Measurements from ENCODE around the gene ZDBF2. TPM values are rescaled to one million over a fixed set of nuclear protein-coding genes. Genes with fewer than 3 reads are reported as not detected.

The ZDBF2 gene
- total RNA-seq, 1 experiment from 2014 or later, result 31.8 TPM

GRCh38 chr2:206341396-206341795 lies 66.9 kb downstream of the ZDBF2 start:
- Histone ChIP-seq H2BK20ac (ENCODE audit: low read depth, low read length, poor library complexity, severe bottlenecking) (no peak overlapping the region), H4K20me1 (ENCODE audit: control insufficient read depth, insufficient read depth, insufficient read length) (no peaks in the 10 kb centered on the region), H2BK5ac (ENCODE audit: insufficient read length, low read length) (no peak overlapping the region), H3K4me1 (ENCODE audit: insufficient read depth, low read length) (no peaks in the 10 kb centered on the region), H3K27ac (ENCODE audit: insufficient read length, low read depth, low read length) (no peak overlapping the region), H3K23ac (ENCODE audit: insufficient read length, low read depth, low read length) (no peak overlapping the region), H4K91ac (ENCODE audit: insufficient read length, low read depth, low read length) (no peak overlapping the region), H3K23me2 (ENCODE audit: insufficient read length, low read depth, low read length, poor library complexity, severe bottlenecking) (no peaks in the 10 kb centered on the region), H2BK120ac (ENCODE audit: low read depth, low read length, poor library complexity, severe bottlenecking) (no peak overlapping the region), H2AK5ac (ENCODE audit: insufficient read length, low read length) (no peak overlapping the region), H3K9me3 (ENCODE audit: control insufficient read depth, low read depth, low read length) (no peaks in the 10 kb centered on the region), H3K27me3 (ENCODE audit: insufficient read depth, low read length) (no peaks in the 10 kb centered on the region), H2BK15ac (ENCODE audit: low read depth, low read length) (no peak overlapping the region), H3K79me1 (ENCODE audit: insufficient read depth, low read depth, low read length, poor library complexity, severe bottlenecking) (no peaks in the 10 kb centered on the region), H3K18ac (ENCODE audit: insufficient read length, low read depth, low read length) (no peak overlapping the region), H2AFZ (ENCODE audit: low read length) (no peak overlapping the region), H3K14ac (ENCODE audit: insufficient read depth, low read length) (no peak overlapping the region), H3K56ac (ENCODE audit: insufficient read length, low read depth, low read length) (no peak overlapping the region), H3K4me2 (ENCODE audit: insufficient read depth, insufficient read length, low read length) (no peak overlapping the region), H3K9ac (ENCODE audit: extremely low read depth, insufficient read length, low read length) (no peak overlapping the region), H4K8ac (replicated peaks; ENCODE audit: insufficient read length, low read depth, low read length) (no peak overlapping the region), H3K79me2 (ENCODE audit: insufficient read depth, low read length) (no peaks in the 10 kb centered on the region), H3T11ph (ENCODE audit: low read length) (no peak overlapping the region), H4K5ac (ENCODE audit: insufficient read length, low read depth, low read length) (no peak overlapping the region), H3K4ac (ENCODE audit: low read depth, low read length) (no peak overlapping the region), H2BK12ac (ENCODE audit: insufficient read length, low read depth, low read length) (no peak overlapping the region)
- no peak for TF ChIP-seq CTCF (conservative IDR thresholded peaks at IDR 0.05)
- H3K4me3 Mint-ChIP-seq, result no peak overlapping the region
- H3K27ac Mint-ChIP-seq, result no peak overlapping the region
- DNase-seq, result no peak
- peaks cover 4 to 5% of the 10 kb centered on the region in 2 experiments; a peak in 3 of 4 replicates for H3K4me1 Mint-ChIP-seq
- H3K36me3 Mint-ChIP-seq (ENCODE audit: insufficient read depth in 1 of 3, low read depth in 3 of 3), result peaks cover 6 to 21% (median 11%) of the 10 kb centered on the region in 3 experiments
- no CpG with 5 or more reads among the region's 4 CpGs for WGBS (ENCODE audit: extremely low coverage, insufficient read length, low lambda C conversion rate)
- peaks cover 9 to 11% of the 10 kb centered on the region in 2 experiments for H3K9me3 Mint-ChIP-seq
- no peaks in the 10 kb centered on the region for H3K27me3 Mint-ChIP-seq (ENCODE audit: low read depth)

Measured in H9 (cell line).